ENCODE measurements around the gene PPP1R14C.

PPP1R14C gene

GRCh38 chr6:150229436-150230163, 86.8 kb downstream of the PPP1R14C start:
- no peaks in the 10 kb centered on the region for H3K27me3 ChIP-seq (ENCODE audit: low read depth, low read length)
- H3K9me3 ChIP-seq (ENCODE audit: control insufficient read depth in 1 of 2, low read length in 2 of 2) = peaks cover 0 to 2% of the 10 kb centered on the region in 2 donors
- no peaks in the 10 kb centered on the region for H3K4me1 ChIP-seq (ENCODE audit: control insufficient read depth in 1 of 2, insufficient read depth in 2 of 2, low read length in 2 of 2)
- H3K4me3 ChIP-seq (ENCODE audit: low read depth in 1 of 2, low read length in 2 of 2) = no peak overlapping the region
- H3K27ac ChIP-seq (ENCODE audit: low read length) = no peak overlapping the region
- H3K36me3 ChIP-seq (ENCODE audit: control insufficient read depth in 1 of 2, insufficient read depth in 2 of 2, low read length in 2 of 2) = no peaks in the 10 kb centered on the region

DNA sequence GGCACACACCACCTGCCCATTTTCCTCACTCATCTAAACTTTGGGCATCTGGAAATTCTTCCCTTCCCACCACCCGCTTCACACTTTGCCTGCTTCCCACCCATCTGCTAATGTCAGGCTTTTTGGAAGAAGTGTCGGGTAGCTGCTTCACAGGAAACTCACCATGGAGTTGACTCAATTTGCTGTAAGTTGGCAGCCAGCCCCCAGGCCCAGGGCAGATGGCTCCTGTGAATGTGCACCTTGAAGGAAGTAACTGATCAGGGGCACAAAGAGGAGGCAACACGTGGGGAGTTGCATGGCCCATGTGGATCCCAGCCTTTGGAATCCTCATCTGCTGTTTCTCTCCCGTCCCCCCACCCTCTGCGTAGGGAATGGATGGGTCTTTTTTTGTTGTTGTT, 87.3 kb downstream of the PPP1R14C start:
- Histone ChIP-seq H3K27ac (ENCODE audit: low read length) (no peak overlapping the region), H3K4me3 (ENCODE audit: low read depth in 1 of 2, low read length in 2 of 2) (no peak overlapping the region), H3K9me3 (ENCODE audit: control insufficient read depth in 1 of 2, low read length in 2 of 2) (peaks cover 0 to 2% of the 10 kb centered on the region in 2 donors), H3K4me1 (ENCODE audit: control insufficient read depth in 1 of 2, insufficient read depth in 2 of 2, low read length in 2 of 2) (no peaks in the 10 kb centered on the region), H3K27me3 (ENCODE audit: low read depth, low read length) (no peaks in the 10 kb centered on the region), H3K36me3 (ENCODE audit: control insufficient read depth in 1 of 2, insufficient read depth in 2 of 2, low read length in 2 of 2) (no peaks in the 10 kb centered on the region)

DNA sequence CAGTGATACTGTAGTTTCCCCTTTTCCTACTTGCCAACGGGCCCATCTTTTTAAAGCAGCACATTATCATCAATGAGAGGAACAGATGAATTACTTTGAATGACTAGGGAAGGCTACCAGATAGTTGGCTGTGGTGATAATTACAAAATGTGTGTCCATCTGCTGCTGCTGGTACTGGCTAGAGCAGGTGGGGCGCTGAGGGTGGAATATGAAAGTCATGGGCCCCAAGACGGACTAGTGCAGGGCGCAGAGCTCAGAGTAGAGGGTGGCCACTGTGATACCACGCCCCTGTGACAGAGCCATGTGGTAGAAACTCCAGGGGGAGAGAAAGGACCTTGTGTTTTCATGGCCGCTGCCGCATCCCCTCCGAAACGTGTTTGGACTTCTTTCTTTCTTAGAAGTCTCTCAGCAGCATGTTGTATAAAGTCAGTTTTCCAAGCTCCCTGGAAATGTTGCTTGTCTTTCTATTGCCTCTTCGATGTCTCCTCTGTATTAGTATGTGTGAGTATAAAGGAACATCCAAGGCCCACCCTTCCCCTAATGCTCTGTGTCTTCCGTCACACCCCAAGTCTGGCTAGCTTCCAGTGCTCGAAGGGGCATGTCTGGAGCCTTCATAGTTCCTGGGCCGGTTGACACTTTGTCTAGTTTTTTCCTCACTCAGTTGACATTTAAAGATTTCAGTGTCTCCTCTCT, 88.1 kb downstream of the PPP1R14C start:
- no peaks in the 10 kb centered on the region for H3K36me3 ChIP-seq (ENCODE audit: control insufficient read depth in 1 of 2, insufficient read depth in 2 of 2, low read length in 2 of 2)
- peaks cover 0 to 2% of the 10 kb centered on the region in 2 donors for H3K9me3 ChIP-seq (ENCODE audit: control insufficient read depth in 1 of 2, low read length in 2 of 2)
- H3K4me1 ChIP-seq (ENCODE audit: control insufficient read depth in 1 of 2, insufficient read depth in 2 of 2, low read length in 2 of 2) = no peaks in the 10 kb centered on the region
- H3K27me3 ChIP-seq (ENCODE audit: low read depth, low read length) = no peaks in the 10 kb centered on the region
- H3K27ac ChIP-seq (ENCODE audit: low read length) = no peak overlapping the region
- no peak overlapping the region for H3K4me3 ChIP-seq (ENCODE audit: low read depth in 1 of 2, low read length in 2 of 2)

DNA sequence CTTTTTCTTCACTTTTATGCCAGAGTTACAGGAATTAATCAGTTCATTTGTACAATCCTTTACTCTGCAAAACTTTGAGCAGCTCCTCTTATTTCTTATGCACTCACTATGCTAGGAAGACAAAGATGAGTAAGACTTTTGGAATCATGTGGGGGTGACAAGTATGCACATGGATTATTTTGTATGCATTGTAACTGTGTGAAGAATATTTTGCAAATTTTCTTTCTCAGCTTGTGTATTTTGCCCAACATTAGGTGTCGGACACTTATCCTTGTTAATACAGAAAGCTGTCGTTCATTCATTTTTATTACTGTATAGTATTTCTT, 88.6 kb downstream of the PPP1R14C start:
- Histone ChIP-seq H3K36me3 (ENCODE audit: control insufficient read depth in 1 of 2, insufficient read depth in 2 of 2, low read length in 2 of 2) (no peaks in the 10 kb centered on the region), H3K9me3 (ENCODE audit: control insufficient read depth in 1 of 2, low read length in 2 of 2) (peaks cover 0 to 2% of the 10 kb centered on the region in 2 donors), H3K27me3 (ENCODE audit: low read depth, low read length) (no peaks in the 10 kb centered on the region), H3K4me3 (ENCODE audit: low read depth in 1 of 2, low read length in 2 of 2) (no peak overlapping the region), H3K27ac (ENCODE audit: low read length) (no peak overlapping the region), H3K4me1 (ENCODE audit: control insufficient read depth in 1 of 2, insufficient read depth in 2 of 2, low read length in 2 of 2) (no peaks in the 10 kb centered on the region)

DNA sequence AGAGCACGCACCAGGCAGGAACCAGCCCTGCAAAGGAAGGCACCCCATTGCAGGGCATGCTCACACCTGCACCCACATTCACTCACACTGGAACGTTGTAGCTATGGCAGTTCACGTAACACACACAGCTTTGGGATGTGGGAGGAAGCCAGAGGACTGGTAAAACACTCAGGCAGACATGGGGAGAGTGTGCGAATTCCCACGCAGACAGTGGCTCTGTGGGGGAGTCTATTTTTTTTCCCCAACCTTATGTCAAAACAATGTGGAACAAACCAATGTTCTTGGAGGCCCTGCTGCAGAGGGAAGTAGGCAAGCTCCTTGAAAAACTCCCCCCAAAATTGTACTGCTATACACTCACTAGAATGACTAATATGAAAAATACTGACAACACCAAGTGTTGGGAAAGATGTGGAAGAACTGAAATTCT, 91.0 kb downstream of the PPP1R14C start:
- H3K36me3 ChIP-seq (ENCODE audit: control insufficient read depth in 1 of 2, insufficient read depth in 2 of 2, low read length in 2 of 2) = no peaks in the 10 kb centered on the region
- no peak overlapping the region for H3K27ac ChIP-seq (ENCODE audit: low read length)
- no peaks in the 10 kb centered on the region for H3K4me1 ChIP-seq (ENCODE audit: control insufficient read depth in 1 of 2, insufficient read depth in 2 of 2, low read length in 2 of 2)
- H3K9me3 ChIP-seq (ENCODE audit: control insufficient read depth in 1 of 2, low read length in 2 of 2) = peaks cover 0 to 2% of the 10 kb centered on the region in 2 donors
- H3K27me3 ChIP-seq (ENCODE audit: low read depth, low read length) = no peaks in the 10 kb centered on the region
- H3K4me3 ChIP-seq (ENCODE audit: low read depth in 1 of 2, low read length in 2 of 2) = no peak overlapping the region

- no peaks in the 10 kb centered on the region for H3K36me3 ChIP-seq (ENCODE audit: control insufficient read depth in 1 of 2, insufficient read depth in 2 of 2, low read length in 2 of 2)
- peaks cover 0 to 2% of the 10 kb centered on the region in 2 donors for H3K9me3 ChIP-seq (ENCODE audit: control insufficient read depth in 1 of 2, low read length in 2 of 2)
- H3K4me1 ChIP-seq (ENCODE audit: control insufficient read depth in 1 of 2, insufficient read depth in 2 of 2, low read length in 2 of 2) = no peaks in the 10 kb centered on the region
- no peak overlapping the region for H3K4me3 ChIP-seq (ENCODE audit: low read depth in 1 of 2, low read length in 2 of 2)
- no peak overlapping the region for H3K27ac ChIP-seq (ENCODE audit: low read length)
- H3K27me3 ChIP-seq (ENCODE audit: low read depth, low read length) = no peaks in the 10 kb centered on the region
Measured at GRCh38 chr6:150235218-150235617, 92.4 kb downstream of the PPP1R14C start.

- Histone ChIP-seq H3K27me3 (ENCODE audit: low read depth, low read length) (no peaks in the 10 kb centered on the region), H3K36me3 (ENCODE audit: control insufficient read depth in 1 of 2, insufficient read depth in 2 of 2, low read length in 2 of 2) (no peaks in the 10 kb centered on the region), H3K9me3 (ENCODE audit: control insufficient read depth in 1 of 2, low read length in 2 of 2) (peaks cover 0 to 2% of the 10 kb centered on the region in 2 donors), H3K27ac (ENCODE audit: low read length) (no peak overlapping the region), H3K4me1 (ENCODE audit: control insufficient read depth in 1 of 2, insufficient read depth in 2 of 2, low read length in 2 of 2) (no peaks in the 10 kb centered on the region), H3K4me3 (ENCODE audit: low read depth in 1 of 2, low read length in 2 of 2) (no peak overlapping the region)
Measured at GRCh38 chr6:150236114-150236513, 93.3 kb downstream of the PPP1R14C start.

DNA sequence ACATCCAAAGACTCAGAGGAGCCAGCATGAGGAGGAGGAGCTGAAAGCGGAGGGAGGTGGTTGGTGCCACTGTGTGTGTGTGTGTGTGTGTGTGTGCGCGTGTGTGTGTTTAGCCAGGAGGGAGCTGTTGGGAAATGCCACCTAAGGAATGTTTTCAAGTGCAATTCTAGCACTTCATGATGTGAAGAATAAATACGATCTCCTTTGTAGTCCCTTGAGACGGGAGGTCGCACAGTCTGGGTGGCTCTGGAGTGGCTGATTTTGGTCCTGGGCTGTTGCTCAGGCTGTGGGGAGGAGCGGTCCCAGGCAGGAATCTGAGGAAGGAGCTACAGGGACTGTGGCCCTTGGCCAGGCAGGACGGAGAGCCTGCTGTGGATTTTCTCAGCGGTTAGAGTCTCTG, 93.7 kb downstream of the PPP1R14C start:
- H3K36me3 ChIP-seq (ENCODE audit: control insufficient read depth in 1 of 2, insufficient read depth in 2 of 2, low read length in 2 of 2) = no peaks in the 10 kb centered on the region
- H3K27me3 ChIP-seq (ENCODE audit: low read depth, low read length) = no peaks in the 10 kb centered on the region
- H3K9me3 ChIP-seq (ENCODE audit: control insufficient read depth in 1 of 2, low read length in 2 of 2) = peaks cover 0 to 2% of the 10 kb centered on the region in 2 donors
- no peak overlapping the region for H3K4me3 ChIP-seq (ENCODE audit: low read depth in 1 of 2, low read length in 2 of 2)
- H3K27ac ChIP-seq (ENCODE audit: low read length) = no peak overlapping the region
- no peaks in the 10 kb centered on the region for H3K4me1 ChIP-seq (ENCODE audit: control insufficient read depth in 1 of 2, insufficient read depth in 2 of 2, low read length in 2 of 2)

GRCh38 chr6:150237626-150238025, 94.8 kb downstream of the PPP1R14C start:
- H3K9me3 ChIP-seq (ENCODE audit: control insufficient read depth in 1 of 2, low read length in 2 of 2) = no peaks in the 10 kb centered on the region
- no peak overlapping the region for H3K4me3 ChIP-seq (ENCODE audit: low read depth in 1 of 2, low read length in 2 of 2)
- H3K36me3 ChIP-seq (ENCODE audit: control insufficient read depth in 1 of 2, insufficient read depth in 2 of 2, low read length in 2 of 2) = no peaks in the 10 kb centered on the region
- no peak overlapping the region for H3K27ac ChIP-seq (ENCODE audit: low read length)
- H3K4me1 ChIP-seq (ENCODE audit: control insufficient read depth in 1 of 2, insufficient read depth in 2 of 2, low read length in 2 of 2) = no peaks in the 10 kb centered on the region
- no peaks in the 10 kb centered on the region for H3K27me3 ChIP-seq (ENCODE audit: low read depth, low read length)

DNA sequence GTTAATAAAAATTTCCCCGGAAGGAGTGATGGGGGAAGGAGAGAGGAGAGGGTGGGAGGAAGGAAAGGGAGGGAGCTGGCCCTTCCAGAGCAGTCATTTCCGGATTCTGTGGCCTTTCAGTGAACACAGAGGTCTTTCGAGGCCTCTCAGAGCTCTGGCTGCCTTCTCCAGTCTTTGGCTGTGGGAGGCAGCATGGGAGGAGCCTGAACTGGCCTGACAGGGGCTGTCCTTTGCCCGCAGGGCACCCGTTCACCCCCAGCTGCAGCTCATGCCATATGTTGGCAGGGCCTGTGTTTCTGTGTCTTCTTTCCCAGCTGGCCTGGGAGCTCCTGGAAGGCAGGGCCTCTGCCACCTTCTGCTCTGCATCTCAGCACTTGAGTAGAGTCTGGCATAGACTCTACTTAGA, 95.5 kb downstream of the PPP1R14C start:
- Histone ChIP-seq H3K4me3 (ENCODE audit: low read depth in 1 of 2, low read length in 2 of 2) (no peak overlapping the region), H3K27me3 (ENCODE audit: low read depth, low read length) (no peaks in the 10 kb centered on the region), H3K36me3 (ENCODE audit: control insufficient read depth in 1 of 2, insufficient read depth in 2 of 2, low read length in 2 of 2) (no peaks in the 10 kb centered on the region), H3K27ac (ENCODE audit: low read length) (no peak overlapping the region), H3K9me3 (ENCODE audit: control insufficient read depth in 1 of 2, low read length in 2 of 2) (no peaks in the 10 kb centered on the region), H3K4me1 (ENCODE audit: control insufficient read depth in 1 of 2, insufficient read depth in 2 of 2, low read length in 2 of 2) (no peaks in the 10 kb centered on the region)

DNA sequence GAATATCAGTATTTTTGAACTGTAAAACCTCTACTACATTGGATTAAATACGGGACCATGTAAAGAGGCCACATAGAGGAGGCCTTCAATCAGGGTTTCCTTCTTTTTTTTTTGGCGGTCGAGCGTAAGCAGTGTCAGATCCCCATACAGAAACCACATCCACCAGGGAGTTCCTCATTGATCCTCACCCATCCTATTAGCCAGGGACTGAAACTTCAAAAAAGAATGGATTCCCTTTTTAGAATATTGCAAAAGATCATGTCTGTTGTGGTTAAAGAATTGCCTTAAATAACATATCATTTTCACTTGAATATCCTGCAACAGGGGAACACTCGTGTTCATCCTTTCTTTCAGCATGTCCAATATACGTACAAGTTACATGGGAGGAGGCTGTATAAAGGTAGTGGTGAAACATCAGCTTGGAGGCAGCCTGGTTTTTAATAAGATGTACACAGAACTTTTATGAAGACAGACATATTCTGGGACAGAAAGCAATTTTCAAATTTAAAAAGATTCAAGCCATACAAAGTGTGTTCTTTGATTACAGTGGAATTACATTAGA, 96.1 kb downstream of the PPP1R14C start:
- H3K36me3 ChIP-seq (ENCODE audit: control insufficient read depth in 1 of 2, insufficient read depth in 2 of 2, low read length in 2 of 2) = no peaks in the 10 kb centered on the region
- no peak overlapping the region for H3K4me3 ChIP-seq (ENCODE audit: low read depth in 1 of 2, low read length in 2 of 2)
- H3K4me1 ChIP-seq (ENCODE audit: control insufficient read depth in 1 of 2, insufficient read depth in 2 of 2, low read length in 2 of 2) = no peaks in the 10 kb centered on the region
- H3K9me3 ChIP-seq (ENCODE audit: control insufficient read depth in 1 of 2, low read length in 2 of 2) = no peaks in the 10 kb centered on the region
- H3K27me3 ChIP-seq (ENCODE audit: low read depth, low read length) = no peaks in the 10 kb centered on the region
- no peak overlapping the region for H3K27ac ChIP-seq (ENCODE audit: low read length)
